ENCODE measurements around the gene FLT3LG.
A peak's percentile ranks its signal among the peaks of the same experiment; 100 is the strongest.

GRCh38 chr19:49473868-49474541 is at the start of gene FLT3LG:
- TF ChIP-seq POLR2A (IDR thresholded peaks at IDR 0.05): peak; percentile 14
- TF ChIP-seq CTCF (IDR thresholded peaks at IDR 0.05): peak; percentile 96 to 99 (median 99)
- TF ChIP-seq POLR2AphosphoS5 (IDR thresholded peaks at IDR 0.05): peak; percentile 81

Data from prostate gland (tissue), 2 donors.